ENCODE measurements around the gene TRIM42.

The TRIM42 gene

GRCh38 chr3:140677764-140678163 is at the start of gene TRIM42:
TRIM42 (plus strand) TSS chr3:140678064; CDS start chr3:140678230, 166 bp downstream.
- DNase-seq, result no peak

GRCh38 chr3:140628606-140629005 is 49.3 kb upstream of the TRIM42 start:
- no peak for DNase-seq

GRCh38 chr3:140629357-140630137 is 48.3 kb upstream of the TRIM42 start:
- no peak for DNase-seq

GRCh38 chr3:140630366-140630765 is 47.5 kb upstream of the TRIM42 start:
- DNase-seq, result no peak

- no peak for DNase-seq
Measured at GRCh38 chr3:140630866-140631265, 47.0 kb upstream of the TRIM42 start.

GRCh38 chr3:140635276-140635675 is 42.6 kb upstream of the TRIM42 start:
- no peak for DNase-seq

GRCh38 chr3:140636406-140637138 is 41.3 kb upstream of the TRIM42 start:
- DNase-seq, result no peak

- no peak for DNase-seq
Measured at GRCh38 chr3:140651287-140651686, 26.6 kb upstream of the TRIM42 start.

GRCh38 chr3:140655678-140656077 is 22.2 kb upstream of the TRIM42 start:
- no peak for DNase-seq

- no peak for DNase-seq
Measured at GRCh38 chr3:140664111-140664510, 13.8 kb upstream of the TRIM42 start.

- no peak for DNase-seq
Measured at GRCh38 chr3:140682586-140682985, 4.7 kb downstream of the TRIM42 start.

- DNase-seq, result no peak
Measured at GRCh38 chr3:140686128-140686527, 8.3 kb downstream of the TRIM42 start.

- DNase-seq, result no peak
Measured at GRCh38 chr3:140686948-140687347, 9.1 kb downstream of the TRIM42 start.

- DNase-seq, result no peak
Measured at GRCh38 chr3:140695361-140696061, 17.6 kb downstream of the TRIM42 start.

- no peak for DNase-seq
Measured at GRCh38 chr3:140699516-140700231, 21.8 kb downstream of the TRIM42 start.

GRCh38 chr3:140702281-140702680 is 24.4 kb downstream of the TRIM42 start:
- DNase-seq, result no peak

GRCh38 chr3:140703496-140703895 is 25.6 kb downstream of the TRIM42 start:
- DNase-seq, result no peak

GRCh38 chr3:140704733-140705132 is 26.9 kb downstream of the TRIM42 start:
- no peak for DNase-seq

GRCh38 chr3:140705954-140706353 is 28.1 kb downstream of the TRIM42 start:
- DNase-seq, result no peak

- DNase-seq, result no peak
Measured at GRCh38 chr3:140706360-140706759, 28.5 kb downstream of the TRIM42 start.

- no peak for DNase-seq
Measured at GRCh38 chr3:140708815-140709214, 31.0 kb downstream of the TRIM42 start.

- DNase-seq, result no peak
Measured at GRCh38 chr3:140709751-140710150, 31.9 kb downstream of the TRIM42 start.

All from NCI-H1417 (cell line).